Adrenal gland (tissue), 5 donors: ENCODE measurements around the gene ARL15.

Experiments
- POLR2A ChIP-seq, 2 donors: fragments of 450-650 bp; IDR thresholded peaks; one replicate each; pipeline ENCODE4 v1.6.1; 2017; ENCODE audit warnings: antibody characterized with exemption in 2 of 2, mild to moderate bottlenecking in 2 of 2, moderate library complexity in 1 of 2
- TF ChIP-seq, protein P1 (sequence below), 6 experiments: fragments of 450-650 bp in 4 of 6; fragments of 200-600 bp in 2 of 6; sonication (generic) in 1 of 6; IDR thresholded peaks; 1 replicate in 5 of 6; 2 replicates in 1 of 6; pipeline versions ENCODE4 v1.5.1 to v1.8.0; 2016 to 2021; ENCODE audit warnings: antibody characterized with exemption in 6 of 6, mild to moderate bottlenecking in 2 of 6, moderate library complexity in 1 of 6
- donor health status: DM: no; HTN: no; CAD: no.

DNA sequence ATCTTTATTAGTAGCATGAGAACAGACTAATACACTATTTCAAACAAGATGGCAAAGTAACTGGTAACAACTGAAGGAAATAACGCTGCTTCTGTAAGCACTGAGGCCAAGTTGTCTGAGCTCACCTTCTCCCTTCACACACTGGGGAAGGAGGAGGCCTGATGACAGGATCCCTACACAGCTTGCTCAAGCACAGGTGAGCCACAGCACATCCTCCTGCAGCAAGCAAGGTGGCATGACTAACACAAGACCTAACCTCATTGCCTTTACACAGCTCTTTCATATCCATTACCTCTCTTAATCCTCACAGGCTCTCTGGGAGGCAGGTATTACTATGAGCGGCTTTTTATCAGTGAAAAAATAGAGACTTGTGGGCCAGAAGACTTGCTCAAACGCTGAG, 83.3 kb downstream of the ARL15 start:
- TF ChIP-seq, protein P1, sequence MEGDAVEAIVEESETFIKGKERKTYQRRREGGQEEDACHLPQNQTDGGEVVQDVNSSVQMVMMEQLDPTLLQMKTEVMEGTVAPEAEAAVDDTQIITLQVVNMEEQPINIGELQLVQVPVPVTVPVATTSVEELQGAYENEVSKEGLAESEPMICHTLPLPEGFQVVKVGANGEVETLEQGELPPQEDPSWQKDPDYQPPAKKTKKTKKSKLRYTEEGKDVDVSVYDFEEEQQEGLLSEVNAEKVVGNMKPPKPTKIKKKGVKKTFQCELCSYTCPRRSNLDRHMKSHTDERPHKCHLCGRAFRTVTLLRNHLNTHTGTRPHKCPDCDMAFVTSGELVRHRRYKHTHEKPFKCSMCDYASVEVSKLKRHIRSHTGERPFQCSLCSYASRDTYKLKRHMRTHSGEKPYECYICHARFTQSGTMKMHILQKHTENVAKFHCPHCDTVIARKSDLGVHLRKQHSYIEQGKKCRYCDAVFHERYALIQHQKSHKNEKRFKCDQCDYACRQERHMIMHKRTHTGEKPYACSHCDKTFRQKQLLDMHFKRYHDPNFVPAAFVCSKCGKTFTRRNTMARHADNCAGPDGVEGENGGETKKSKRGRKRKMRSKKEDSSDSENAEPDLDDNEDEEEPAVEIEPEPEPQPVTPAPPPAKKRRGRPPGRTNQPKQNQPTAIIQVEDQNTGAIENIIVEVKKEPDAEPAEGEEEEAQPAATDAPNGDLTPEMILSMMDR (IDR thresholded peaks at IDR 0.05), result no peak
- no peak for TF ChIP-seq POLR2A (IDR thresholded peaks at IDR 0.05)
